Mammary epithelial cell (primary cell): ENCODE data around the gene TP63.

Source experiments
- CTCF ChIP-seq, 2 donors: IDR thresholded peaks in 1 of 2; conservative IDR thresholded peaks in 1 of 2; 2 replicates each; pipeline ENCODE4 v1.5.1; 2011 to 2012; ENCODE audit warnings: inconsistent platforms in 2 of 2, low read length in 2 of 2, mild to moderate bottlenecking in 2 of 2, control low read depth in 1 of 2, low read depth in 1 of 2; ENCODE audit not compliant: insufficient read depth in 1 of 2; ENCODE audit errors: extremely low read depth in 1 of 2
- EZH2 ChIP-seq: IDR thresholded peaks from 2 replicates; pipeline ENCODE4 v1.6.1; 2012; ENCODE audit warnings: low read length, inconsistent platforms, borderline replicate concordance

DNA sequence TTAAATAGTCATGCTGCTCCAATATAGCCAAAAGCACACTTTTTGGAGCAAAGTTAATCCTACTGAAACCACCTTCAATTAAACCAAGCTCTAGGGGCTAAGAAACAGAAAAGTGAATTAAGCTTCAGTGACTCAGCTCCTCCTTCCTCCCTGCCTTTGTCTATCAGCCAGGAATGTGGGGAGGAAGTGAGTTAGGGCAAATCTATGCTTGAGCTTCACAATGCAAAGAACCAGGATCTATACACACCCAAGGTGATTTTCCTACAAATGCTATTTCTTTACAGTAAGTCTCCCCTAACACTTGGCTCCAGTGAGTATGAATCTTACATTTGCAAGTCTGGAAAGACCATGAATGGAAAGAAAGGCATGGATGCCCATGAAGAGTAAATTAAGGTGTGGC, 277.5 kb downstream of the TP63 start:
- TF ChIP-seq CTCF (conservative IDR thresholded peaks at IDR 0.05 in 1 of 2, IDR thresholded peaks at IDR 0.05 in 1 of 2; ENCODE audit: extremely low read depth in 1 of 2, insufficient read depth in 1 of 2, low read depth in 1 of 2, low read length in 2 of 2) (no peak), EZH2 (no peak)
